ENCODE data around the gene NT5C2.

DNA sequence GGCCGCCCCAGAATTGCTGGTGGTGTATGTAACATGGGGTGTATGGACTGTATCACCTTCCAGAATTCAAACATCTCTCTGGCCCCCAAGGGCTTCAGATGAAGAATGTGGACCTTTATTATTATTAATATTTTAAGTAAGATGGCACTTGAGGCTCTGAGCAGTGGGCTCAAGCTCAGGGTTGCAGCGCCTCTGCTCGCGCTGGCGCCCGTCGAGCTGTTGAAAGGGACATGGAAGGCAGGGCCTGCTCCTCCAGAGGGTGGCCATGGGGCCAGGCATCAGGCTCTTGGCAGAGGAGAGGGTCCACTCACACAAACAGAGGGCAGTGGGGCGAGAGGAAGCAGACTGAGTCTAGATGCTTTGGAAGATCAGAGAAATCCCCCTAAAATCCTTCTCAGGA, 120.2 kb downstream of the NT5C2 start:
- no peak for TF ChIP-seq EZH2 (IDR thresholded peaks at IDR 0.05; ENCODE audit: low read length)
- TF ChIP-seq, protein P1, sequence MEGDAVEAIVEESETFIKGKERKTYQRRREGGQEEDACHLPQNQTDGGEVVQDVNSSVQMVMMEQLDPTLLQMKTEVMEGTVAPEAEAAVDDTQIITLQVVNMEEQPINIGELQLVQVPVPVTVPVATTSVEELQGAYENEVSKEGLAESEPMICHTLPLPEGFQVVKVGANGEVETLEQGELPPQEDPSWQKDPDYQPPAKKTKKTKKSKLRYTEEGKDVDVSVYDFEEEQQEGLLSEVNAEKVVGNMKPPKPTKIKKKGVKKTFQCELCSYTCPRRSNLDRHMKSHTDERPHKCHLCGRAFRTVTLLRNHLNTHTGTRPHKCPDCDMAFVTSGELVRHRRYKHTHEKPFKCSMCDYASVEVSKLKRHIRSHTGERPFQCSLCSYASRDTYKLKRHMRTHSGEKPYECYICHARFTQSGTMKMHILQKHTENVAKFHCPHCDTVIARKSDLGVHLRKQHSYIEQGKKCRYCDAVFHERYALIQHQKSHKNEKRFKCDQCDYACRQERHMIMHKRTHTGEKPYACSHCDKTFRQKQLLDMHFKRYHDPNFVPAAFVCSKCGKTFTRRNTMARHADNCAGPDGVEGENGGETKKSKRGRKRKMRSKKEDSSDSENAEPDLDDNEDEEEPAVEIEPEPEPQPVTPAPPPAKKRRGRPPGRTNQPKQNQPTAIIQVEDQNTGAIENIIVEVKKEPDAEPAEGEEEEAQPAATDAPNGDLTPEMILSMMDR (optimal IDR thresholded peaks at IDR 0.05 in 1 of 3, IDR thresholded peaks at IDR 0.05 in 1 of 3, conservative IDR thresholded peaks at IDR 0.05 in 1 of 3; ENCODE audit: extremely low read depth in 1 of 3, insufficient read depth in 2 of 3, low read length in 3 of 3), result no peak

Measured in keratinocyte (primary cell).